Body of pancreas (tissue), 4 donors: ENCODE data around the gene ZNF846.

ENCODE experiments used
- CTCF ChIP-seq, 7 experiments: fragments of 450-650 bp in 4 of 7; fragments of 200-600 bp in 3 of 7; sonication (generic) in 3 of 7; IDR thresholded peaks; one replicate each; pipeline ENCODE4 v1.5.1; 2016 to 2019; ENCODE audit warnings: antibody characterized with exemption in 7 of 7
- POLR2A ChIP-seq, 3 donors: fragments of 450-650 bp; IDR thresholded peaks; one replicate each; pipeline ENCODE4 v1.6.1; 2016; ENCODE audit warnings: antibody characterized with exemption in 3 of 3, mild to moderate bottlenecking in 2 of 3

GRCh38 chr19:9709305-9709704 is 59.2 kb downstream of the ZNF846 start:
- TF ChIP-seq CTCF (IDR thresholded peaks at IDR 0.05) = no peak
- no peak for TF ChIP-seq POLR2A (IDR thresholded peaks at IDR 0.05)
